Measurements from ENCODE around the gene FOLR1.

DNA sequence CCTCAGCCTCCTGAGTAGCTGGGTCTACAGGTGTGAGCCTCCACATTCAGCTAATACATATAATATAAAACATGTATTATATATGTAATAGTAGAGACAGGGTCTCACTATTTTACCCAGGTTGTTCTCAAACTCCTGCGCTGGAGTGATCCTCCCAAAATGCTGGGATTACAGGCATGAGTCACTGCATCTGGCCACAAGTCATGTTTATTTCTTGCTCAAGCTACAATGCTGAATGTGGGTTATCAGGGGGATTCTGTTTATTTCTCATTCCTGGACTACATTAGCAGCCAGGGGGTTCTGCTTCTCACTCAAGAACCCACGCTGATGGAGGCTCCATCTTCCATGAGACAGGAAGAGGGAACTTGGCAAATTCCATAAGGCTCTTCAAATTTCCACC is 31.6 kb upstream of the FOLR1 start:
- TF ChIP-seq POLR2AphosphoS5 (IDR thresholded peaks at IDR 0.05; ENCODE audit: borderline replicate concordance, low read depth, low read length), result no peak
- no peak for TF ChIP-seq EZH2 (IDR thresholded peaks at IDR 0.05)
